Measurements from ENCODE around the gene GPR151. TPM values are rescaled to one million over a fixed set of nuclear protein-coding genes. Genes with fewer than 3 reads are reported as not detected.

Gene GPR151
- total RNA-seq, 6 donors from 2014 or later = not detected

- Histone ChIP-seq H3K4me3 (no peak overlapping the region), H3K4me1 (no peaks in the 10 kb centered on the region), H3K27me3 (no peaks in the 10 kb centered on the region), H3K9me3 (no peaks in the 10 kb centered on the region), H3K27ac (no peak overlapping the region), H3K36me3 (no peaks in the 10 kb centered on the region)
- 67 to 75% methylated on average over 2 of the region's 2 CpGs for WGBS, 2 donors
- DNase-seq = no peak
- no peak for TF ChIP-seq POLR2A (IDR thresholded peaks at IDR 0.05)
- no peak for TF ChIP-seq EP300 (IDR thresholded peaks at IDR 0.05)
- no peak for TF ChIP-seq POLR2AphosphoS5 (IDR thresholded peaks at IDR 0.05)
- no peak for TF ChIP-seq CTCF (IDR thresholded peaks at IDR 0.05)
- ATAC-seq (ENCODE audit: low FRiP score in 2 of 2) = no peak
Observed at GRCh38 chr5:146540414-146540813, 24.4 kb upstream of the GPR151 start.

DNA sequence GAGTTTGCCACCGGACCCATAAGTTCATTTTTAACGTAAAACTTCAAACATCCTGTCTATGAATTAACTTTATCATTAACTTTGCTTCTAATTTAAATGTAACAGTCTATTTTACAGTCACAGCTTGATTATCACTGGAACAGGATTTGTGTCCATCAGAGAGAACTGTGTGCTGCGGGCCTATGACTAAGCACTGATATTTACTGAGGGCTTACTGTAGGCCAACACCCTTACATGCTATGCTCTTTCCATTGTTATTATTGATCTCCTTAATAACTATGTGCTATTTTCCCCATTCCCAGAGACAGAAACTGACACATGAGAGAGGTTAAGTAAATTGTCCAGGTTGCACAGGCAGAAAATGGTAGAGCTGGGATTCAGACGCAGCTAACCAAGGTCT is 24.0 kb upstream of the GPR151 start:
- no peaks in the 10 kb centered on the region for H3K27me3 ChIP-seq
- H3K4me1 ChIP-seq = no peaks in the 10 kb centered on the region
- WGBS, 2 donors = 92 to 94% methylated on average over 4 of the region's 4 CpGs
- no peaks in the 10 kb centered on the region for H3K9me3 ChIP-seq
- DNase-seq = no peak
- H3K27ac ChIP-seq = no peak overlapping the region
- ATAC-seq (ENCODE audit: low FRiP score in 2 of 2) = no peak
- no peak overlapping the region for H3K4me3 ChIP-seq
- TF ChIP-seq POLR2A (IDR thresholded peaks at IDR 0.05) = no peak
- TF ChIP-seq EP300 (IDR thresholded peaks at IDR 0.05) = no peak
- TF ChIP-seq CTCF (IDR thresholded peaks at IDR 0.05) = no peak
- no peak for TF ChIP-seq POLR2AphosphoS5 (IDR thresholded peaks at IDR 0.05)
- no peaks in the 10 kb centered on the region for H3K36me3 ChIP-seq

DNA sequence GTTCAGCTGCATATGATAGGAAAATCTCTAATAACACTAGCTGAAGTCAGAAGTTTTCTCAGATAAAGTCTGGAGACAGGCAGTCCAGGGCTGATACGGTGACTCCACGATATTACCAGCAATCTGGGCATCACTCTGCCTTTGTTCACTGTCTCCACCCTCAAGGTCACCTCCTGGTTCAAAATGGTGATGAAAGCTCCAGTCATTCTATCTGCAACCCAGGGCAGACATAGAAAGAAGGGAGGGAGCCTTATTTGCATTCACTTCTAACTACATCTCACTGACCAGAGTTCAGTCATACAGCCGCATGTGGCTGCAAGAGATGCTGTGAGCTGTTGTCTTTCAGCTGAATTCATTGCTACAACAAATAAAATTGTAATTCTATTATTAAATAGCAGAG is 22.4 kb upstream of the GPR151 start:
- ATAC-seq (ENCODE audit: low FRiP score in 2 of 2) (no peak), DNase-seq (no peak)
- Histone ChIP-seq H3K27ac (no peak overlapping the region), H3K36me3 (no peaks in the 10 kb centered on the region), H3K4me1 (no peaks in the 10 kb centered on the region), H3K4me3 (no peak overlapping the region), H3K27me3 (no peaks in the 10 kb centered on the region), H3K9me3 (no peaks in the 10 kb centered on the region)
- WGBS, 2 donors = 87 to 92% methylated on average over 3 of the region's 3 CpGs
- TF ChIP-seq POLR2AphosphoS5 (IDR thresholded peaks at IDR 0.05) = no peak
- no peak for TF ChIP-seq EP300 (IDR thresholded peaks at IDR 0.05)
- TF ChIP-seq POLR2A (IDR thresholded peaks at IDR 0.05) = no peak
- TF ChIP-seq CTCF (IDR thresholded peaks at IDR 0.05) = no peak

- ATAC-seq (ENCODE audit: low FRiP score in 2 of 2) = no peak
- DNase-seq = no peak
- no peaks in the 10 kb centered on the region for H3K4me1 ChIP-seq
- H3K27me3 ChIP-seq = no peaks in the 10 kb centered on the region
- H3K27ac ChIP-seq = no peak overlapping the region
- TF ChIP-seq POLR2AphosphoS5 (IDR thresholded peaks at IDR 0.05) = no peak
- no peak for TF ChIP-seq EP300 (IDR thresholded peaks at IDR 0.05)
- TF ChIP-seq POLR2A (IDR thresholded peaks at IDR 0.05) = no peak
- no peak for TF ChIP-seq CTCF (IDR thresholded peaks at IDR 0.05)
- no peaks in the 10 kb centered on the region for H3K36me3 ChIP-seq
- no peaks in the 10 kb centered on the region for H3K9me3 ChIP-seq
- WGBS, 2 donors = 0% methylated on average over 1 of the region's 1 CpG
- H3K4me3 ChIP-seq = no peak overlapping the region
Observed at GRCh38 chr5:146533882-146534281, 17.9 kb upstream of the GPR151 start.

- H3K4me3 ChIP-seq = no peak overlapping the region
- DNase-seq = peak in 1 of 2 donors; percentile 61
- no peaks in the 10 kb centered on the region for H3K4me1 ChIP-seq
- peak; percentile 73 to 83 for ATAC-seq (ENCODE audit: low FRiP score in 2 of 2)
- H3K36me3 ChIP-seq = no peaks in the 10 kb centered on the region
- no peaks in the 10 kb centered on the region for H3K27me3 ChIP-seq
- no peaks in the 10 kb centered on the region for H3K9me3 ChIP-seq
- 38 to 50% methylated on average over 7 of the region's 7 CpGs for WGBS, 2 donors
- TF ChIP-seq POLR2AphosphoS5 (IDR thresholded peaks at IDR 0.05) (no peak), CTCF (IDR thresholded peaks at IDR 0.05) (peak; percentile 34 to 63 (median 56)), POLR2A (IDR thresholded peaks at IDR 0.05) (no peak), EP300 (IDR thresholded peaks at IDR 0.05) (no peak)
- H3K27ac ChIP-seq = no peak overlapping the region
Observed at GRCh38 chr5:146533260-146533857, 17.4 kb upstream of the GPR151 start.

Measured in upper lobe of left lung (tissue), 6 donors.